Gastroesophageal sphincter (tissue), 4 donors: ENCODE results near the gene HOXA1. TPM values are rescaled to one million over a fixed set of nuclear protein-coding genes. Genes with fewer than 3 reads are reported as not detected.

Experiments used
- ATAC-seq: fragments of 150-250 bp; one replicate; pipeline ENCODE4 v1.9.1; 2016; ENCODE audit warnings: mild to moderate bottlenecking, moderate library complexity
- H3K27ac ChIP-seq, 4 donors: fragments of 200-600 bp; sonication (generic) in 3 of 4; 1 replicate in 3 of 4; 2 replicates in 1 of 4; pipeline ENCODE4 v1.5.1; 2016 to 2019
- H3K27me3 ChIP-seq: fragments of 200-600 bp; sonication (generic); one replicate; pipeline ENCODE4 v1.5.1; 2019
- H3K36me3 ChIP-seq, 2 donors: fragments of 200-600 bp; sonication (generic); one replicate each; pipeline ENCODE4 v1.5.1; 2019; ENCODE audit warnings: control low read depth in 1 of 2
- H3K4me1 ChIP-seq, 3 donors: fragments of 200-600 bp; sonication (generic); 1 replicate in 2 of 3; 2 replicates in 1 of 3; pipeline ENCODE4 v1.5.1; 2016 to 2019; ENCODE audit warnings: control low read depth in 2 of 3
- H3K4me3 ChIP-seq, 2 donors: fragments of 200-600 bp; sonication (generic); one replicate each; pipeline ENCODE4 v1.5.1; 2019; ENCODE audit warnings: mild to moderate bottlenecking in 1 of 2, moderate library complexity in 1 of 2
- H3K9me3 ChIP-seq, 3 donors: fragments of 200-600 bp; sonication (generic); one replicate each; pipeline ENCODE4 v1.5.1; 2017 to 2019; ENCODE audit warnings: control low read depth in 2 of 3
- CTCF ChIP-seq, 4 experiments: fragments of 200-600 bp in 2 of 4; fragments of 450-650 bp in 2 of 4; sonication (generic) in 1 of 4; IDR thresholded peaks; one replicate each; pipeline ENCODE4 v1.5.1; 2017 to 2019; ENCODE audit warnings: antibody characterized with exemption in 4 of 4, mild to moderate bottlenecking in 2 of 4, moderate library complexity in 2 of 4
- EP300 ChIP-seq: sonication (generic); formaldehyde crosslinking; IDR thresholded peaks from one replicate; pipeline ENCODE4 v1.6.1; 2017; ENCODE audit warnings: antibody characterized with exemption, mild to moderate bottlenecking
- POLR2A ChIP-seq, 2 donors: fragments of 450-650 bp; IDR thresholded peaks; one replicate each; pipeline ENCODE4 v1.6.1; 2017; ENCODE audit warnings: antibody characterized with exemption in 2 of 2, mild to moderate bottlenecking in 2 of 2, moderate library complexity in 1 of 2
- POLR2AphosphoS5 ChIP-seq: sonication (generic); formaldehyde crosslinking; IDR thresholded peaks from one replicate; pipeline ENCODE4 v1.6.1; 2017; ENCODE audit warnings: antibody characterized with exemption
- WGBS, 2 donors: methylation state at CpG; one replicate each; pipeline ENCODE4 v1.1.5; 2018; ENCODE audit warnings: low coverage in 1 of 2; 5-methylcytosine and 5-hydroxymethylcytosine counted together
- total RNA-seq, 4 donors: library from RNA; depleted of rRNA; stranded (reverse); fragments of >200 nt; gene quantifications; one replicate each; pipeline ENCODE4 v1.1.0, GENCODE V29; 2016

HOXA1 gene
- total RNA-seq, 4 donors from 2014 or later, result 0.23 to 2.3 (median 0.27) TPM; not detected in 1

DNA sequence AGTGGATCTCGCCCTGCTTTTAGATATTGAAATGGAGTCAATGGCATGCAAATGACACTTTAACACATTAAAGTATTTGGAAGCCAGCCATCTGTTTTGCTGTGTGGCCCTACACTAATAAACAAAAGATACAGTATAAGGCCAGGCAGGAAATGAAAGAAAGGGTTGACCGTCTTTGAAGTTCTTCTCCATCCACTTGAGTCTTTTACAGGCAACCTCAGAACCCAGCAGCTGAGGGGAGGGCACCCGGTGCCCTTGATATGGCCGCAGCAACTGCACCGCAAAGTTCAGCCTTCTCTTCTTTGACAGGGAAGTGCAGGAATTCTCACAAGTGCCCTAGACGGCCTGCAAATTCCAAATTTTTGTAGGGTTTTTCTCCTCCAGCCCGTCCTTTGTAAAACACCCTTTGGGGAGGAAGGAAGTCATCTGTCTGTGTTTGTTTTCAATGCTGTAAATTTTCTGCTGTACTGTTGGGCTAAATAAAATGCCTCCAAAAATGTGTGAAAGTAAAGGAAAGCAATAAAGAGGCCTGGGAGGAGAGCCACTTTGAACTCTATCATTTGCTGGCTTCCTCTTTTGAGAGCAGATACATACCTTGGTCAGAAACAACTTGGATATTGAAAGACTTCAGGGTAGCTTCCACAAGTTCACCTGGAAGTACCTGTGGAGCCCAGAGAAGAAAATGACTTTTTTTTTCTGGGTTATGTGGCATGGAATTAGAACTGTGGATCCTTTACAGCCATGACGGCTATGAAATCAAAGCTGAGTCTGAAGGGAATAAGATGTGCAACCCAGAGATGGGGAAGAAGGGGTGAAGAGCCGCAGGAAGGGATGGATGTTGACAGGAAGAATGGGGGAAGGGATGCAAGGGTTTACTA, 3.6 kb downstream of the HOXA1 start:
- H3K36me3 ChIP-seq, result no peaks in the 10 kb centered on the region
- WGBS, 2 donors, result 77 to 96% methylated on average over 4 to 7 of the region's 9 CpGs
- TF ChIP-seq EP300, result no peak
- no peak for TF ChIP-seq CTCF (IDR thresholded peaks at IDR 0.05)
- no peak for TF ChIP-seq POLR2A (IDR thresholded peaks at IDR 0.05)
- no peak for TF ChIP-seq POLR2AphosphoS5

DNA sequence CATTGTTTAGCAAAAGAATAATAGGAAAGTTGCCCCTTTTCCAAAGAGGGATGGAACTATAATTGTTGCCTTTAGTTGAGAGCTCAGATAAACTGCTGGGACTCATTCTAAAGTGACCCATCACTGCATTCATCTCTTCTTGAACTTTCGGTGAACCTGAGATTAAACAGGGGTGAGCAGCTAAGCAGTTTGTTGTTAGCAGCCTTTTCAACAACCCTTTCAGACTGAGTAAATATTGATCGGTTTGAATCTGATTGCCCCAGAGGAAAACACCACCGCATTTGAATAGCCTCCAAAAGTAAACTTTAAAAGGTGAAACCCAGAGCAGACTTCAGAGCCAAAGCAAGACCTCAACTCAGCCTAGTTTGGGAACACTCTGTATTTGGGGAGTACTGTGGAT, 4.7 kb downstream of the HOXA1 start:
- Histone ChIP-seq H3K4me1 (peaks cover 0 to 18% (median 0%) of the 10 kb centered on the region in 3 donors), H3K4me3 (no peak overlapping the region), H3K36me3 (no peaks in the 10 kb centered on the region), H3K9me3 (no peaks in the 10 kb centered on the region), H3K27me3 (peaks cover 24% of the 10 kb centered on the region), H3K27ac (no peak overlapping the region)
- WGBS, 2 donors, result 41 to 67% methylated on average over 1 to 3 of the region's 3 CpGs
- no peak for ATAC-seq
- TF ChIP-seq EP300, result no peak

More for the DNA sequence above, 3.6 kb downstream of the HOXA1 start:
- peaks cover 20% of the 10 kb centered on the region for H3K27me3 ChIP-seq
- no peak for ATAC-seq
- peaks cover 0 to 19% (median 0%) of the 10 kb centered on the region in 3 donors for H3K4me1 ChIP-seq
- no peaks in the 10 kb centered on the region for H3K9me3 ChIP-seq
- no peak overlapping the region for H3K27ac ChIP-seq
- no peak overlapping the region for H3K4me3 ChIP-seq

GRCh38 chr7:27088002-27088922, 7.5 kb downstream of the HOXA1 start:
- Histone ChIP-seq H3K27ac (no peak overlapping the region), H3K4me1 (peaks cover 0 to 8% (median 0%) of the 10 kb centered on the region in 3 donors), H3K36me3 (no peaks in the 10 kb centered on the region), H3K9me3 (no peaks in the 10 kb centered on the region), H3K27me3 (peaks cover 24% of the 10 kb centered on the region), H3K4me3 (peak overlapping the region in 1 of 2 donors; percentile 18)
- no peak for ATAC-seq
- no peak for TF ChIP-seq EP300
- no peak for TF ChIP-seq POLR2AphosphoS5
- TF ChIP-seq POLR2A (IDR thresholded peaks at IDR 0.05), result no peak
- TF ChIP-seq CTCF (IDR thresholded peaks at IDR 0.05), result no peak
- WGBS, 2 donors, result 48 to 73% methylated on average over 11 to 15 of the region's 68 CpGs

DNA sequence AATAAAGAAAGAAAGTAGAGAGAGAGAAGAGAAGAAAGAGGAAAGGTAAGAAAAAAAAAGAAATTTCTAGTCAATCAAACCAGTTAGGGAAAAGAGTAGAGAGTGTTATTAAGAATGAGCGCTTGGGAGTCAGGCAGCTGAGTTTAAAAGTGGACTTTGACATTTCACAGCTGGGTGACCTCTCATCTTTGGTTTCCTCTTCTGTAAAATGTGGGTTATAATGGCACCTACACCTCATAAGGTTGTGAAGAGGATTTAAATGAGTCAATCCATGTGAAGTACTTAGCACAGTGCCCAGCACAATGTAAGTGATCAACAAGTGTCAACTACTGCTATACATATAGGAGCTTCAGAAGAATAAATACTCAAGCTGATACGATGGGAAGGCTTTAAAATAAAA, 12.2 kb downstream of the HOXA1 start:
- ATAC-seq, result no peak
- no peak for TF ChIP-seq EP300
- no peak for TF ChIP-seq CTCF (IDR thresholded peaks at IDR 0.05)
- TF ChIP-seq POLR2A (IDR thresholded peaks at IDR 0.05), result no peak
- no peak for TF ChIP-seq POLR2AphosphoS5
- Histone ChIP-seq H3K36me3 (no peaks in the 10 kb centered on the region), H3K9me3 (no peaks in the 10 kb centered on the region), H3K27ac (no peak overlapping the region), H3K4me1 (peaks cover 0 to 8% (median 0%) of the 10 kb centered on the region in 3 donors), H3K4me3 (no peak overlapping the region), H3K27me3 (peaks cover 19% of the 10 kb centered on the region)
- 83 to 85% methylated on average over 2 of the region's 2 CpGs for WGBS, 2 donors

- Histone ChIP-seq H3K36me3 (no peaks in the 10 kb centered on the region), H3K27me3 (peaks cover 4% of the 10 kb centered on the region), H3K4me3 (no peak overlapping the region), H3K27ac (no peak overlapping the region), H3K4me1 (no peaks in the 10 kb centered on the region), H3K9me3 (no peaks in the 10 kb centered on the region)
- no peak for ATAC-seq
- TF ChIP-seq POLR2A (IDR thresholded peaks at IDR 0.05) (no peak), CTCF (IDR thresholded peaks at IDR 0.05) (no peak), POLR2AphosphoS5 (no peak), EP300 (no peak)
- WGBS, 2 donors, result 88 to 90% methylated on average over 1 of the region's 1 CpG
Observed at GRCh38 chr7:27082171-27082570, 13.6 kb downstream of the HOXA1 start.
